Measurements from ENCODE around the gene ELMO2. TPM values are rescaled to one million over a fixed set of nuclear protein-coding genes. Genes with fewer than 3 reads are reported as not detected.

Gene ELMO2
- total and polyA plus RNA-seq, 5 experiments from 2014 or later, result 26.2 to 58.0 (median 51.1) TPM

GRCh38 chr20:46377518-46377917 lies 28.9 kb downstream of the ELMO2 start:
- H3K4me3 Mint-ChIP-seq, result no peak overlapping the region
- no peaks in the 10 kb centered on the region for H3K9me3 Mint-ChIP-seq
- DNase-seq (no peak), ATAC-seq (no peak)
- peaks cover 0 to 14% (median 0%) of the 10 kb centered on the region in 4 donors for H3K4me1 Mint-ChIP-seq
- POLR2A ChIA-PET, result interaction anchor here (0.6 to 5.2 kb wide), 2 partner anchors 13 to 31 kb away, joined by 3 to 25 read pairs; no protein-coding TSS in a partner anchor
- peak overlapping the region in 6 of 10 donors; percentile 22 to 85 (median 59) for H3K27ac Mint-ChIP-seq
- no peaks in the 10 kb centered on the region for H3K27me3 Mint-ChIP-seq
- H3K36me3 Mint-ChIP-seq, result peaks cover 6 to 86% (median 30%) of the 10 kb centered on the region in 3 donors

- H3K4me1 Mint-ChIP-seq, result peaks cover 0 to 14% (median 0%) of the 10 kb centered on the region in 4 donors
- H3K27ac Mint-ChIP-seq, result peak overlapping the region in 8 of 10 donors; percentile 21 to 89 (median 74)
- DNase-seq (no peak), ATAC-seq (no peak)
- no peaks in the 10 kb centered on the region for H3K27me3 Mint-ChIP-seq
- no peaks in the 10 kb centered on the region for H3K9me3 Mint-ChIP-seq
- no peak overlapping the region for H3K4me3 Mint-ChIP-seq
- peaks cover 6 to 86% (median 25%) of the 10 kb centered on the region in 3 donors for H3K36me3 Mint-ChIP-seq
- POLR2A ChIA-PET, result interaction anchor here (5.2 kb wide), 1 partner anchor 12 kb away, joined by 25 read pairs; no protein-coding TSS in a partner anchor
Measured at GRCh38 chr20:46376196-46376785, 30.1 kb downstream of the ELMO2 start.

- Mint-ChIP-seq H3K4me3 (no peak overlapping the region), H3K27me3 (no peaks in the 10 kb centered on the region), H3K27ac (peak overlapping the region in 5 of 10 donors; percentile 14 to 67 (median 24)), H3K9me3 (no peaks in the 10 kb centered on the region), H3K4me1 (peaks cover 0 to 14% (median 0%) of the 10 kb centered on the region in 4 donors), H3K36me3 (peaks cover 6 to 87% (median 27%) of the 10 kb centered on the region in 3 donors)
- ATAC-seq, result no peak
- POLR2A ChIA-PET, result interaction anchor here (5.2 kb wide), 1 partner anchor 12 kb away, joined by 25 read pairs; no protein-coding TSS in a partner anchor
- no peak for DNase-seq
Measured at GRCh38 chr20:46375771-46376170, 30.6 kb downstream of the ELMO2 start.

GRCh38 chr20:46374383-46374782 lies 32.0 kb downstream of the ELMO2 start:
- Mint-ChIP-seq H3K4me1 (peaks cover 0 to 9% (median 1%) of the 10 kb centered on the region in 4 donors), H3K4me3 (no peak overlapping the region), H3K9me3 (no peaks in the 10 kb centered on the region), H3K36me3 (peaks cover 6 to 91% (median 28%) of the 10 kb centered on the region in 3 donors), H3K27ac (peak overlapping the region in 7 of 10 donors; percentile 41 to 79 (median 57)), H3K27me3 (no peaks in the 10 kb centered on the region)
- POLR2A ChIA-PET, result interaction anchor here (0.9 to 5.2 kb wide), 4 partner anchors 10 to 26 kb away, joined by 3 to 25 read pairs (median 3); no protein-coding TSS in a partner anchor
- ATAC-seq, result no peak
- no peak for DNase-seq

- no peaks in the 10 kb centered on the region for H3K9me3 Mint-ChIP-seq
- ATAC-seq, result no peak
- DNase-seq, result no peak
- H3K27ac Mint-ChIP-seq, result peak overlapping the region in 6 of 10 donors; percentile 28 to 77 (median 40)
- POLR2A ChIA-PET, result no interaction called here
- no peaks in the 10 kb centered on the region for H3K27me3 Mint-ChIP-seq
- no peak overlapping the region for H3K4me3 Mint-ChIP-seq
- H3K4me1 Mint-ChIP-seq, result peaks cover 5 to 22% (median 10%) of the 10 kb centered on the region in 4 donors
- peaks cover 6 to 96% (median 36%) of the 10 kb centered on the region in 3 donors for H3K36me3 Mint-ChIP-seq
Measured at GRCh38 chr20:46371656-46372055, 34.8 kb downstream of the ELMO2 start.

- Mint-ChIP-seq H3K27ac (peak overlapping the region; percentile 15 to 97 (median 71)), H3K27me3 (no peaks in the 10 kb centered on the region)
- POLR2A ChIA-PET, result interaction anchor here (1.1 kb wide), 1 partner anchor 32 kb away, joined by 3 read pairs; no protein-coding TSS in a partner anchor
Measured at GRCh38 chr20:46368902-46369268, 37.5 kb downstream of the ELMO2 start.

GRCh38 chr20:46367967-46368901 lies 38.2 kb downstream of the ELMO2 start:
- DNase-seq, result no peak
- ATAC-seq, result no peak
- Mint-ChIP-seq H3K36me3 (peaks cover 0 to 74% (median 32%) of the 10 kb centered on the region in 3 donors), H3K27ac (peak overlapping the region; percentile 73 to 97 (median 83)), H3K4me1 (peaks cover 23 to 52% (median 40%) of the 10 kb centered on the region in 4 donors), H3K9me3 (no peaks in the 10 kb centered on the region), H3K4me3 (peak overlapping the region in 2 of 10 donors; percentile 26 to 39), H3K27me3 (no peaks in the 10 kb centered on the region)
- POLR2A ChIA-PET, result interaction anchor here (1.1 kb wide), 1 partner anchor 32 kb away, joined by 3 read pairs; no protein-coding TSS in a partner anchor

More at GRCh38 chr20:46368902-46369268, 37.5 kb downstream of the ELMO2 start:
- no peak for DNase-seq
- no peaks in the 10 kb centered on the region for H3K9me3 Mint-ChIP-seq
- H3K36me3 Mint-ChIP-seq, result peaks cover 0 to 80% (median 33%) of the 10 kb centered on the region in 3 donors
- peaks cover 17 to 46% (median 33%) of the 10 kb centered on the region in 4 donors for H3K4me1 Mint-ChIP-seq
- no peak overlapping the region for H3K4me3 Mint-ChIP-seq
- no peak for ATAC-seq

- no peak for ATAC-seq
- H3K9me3 Mint-ChIP-seq, result no peaks in the 10 kb centered on the region
- H3K4me3 Mint-ChIP-seq, result peak overlapping the region in 1 of 10 donors; percentile 10
- POLR2A ChIA-PET, result no interaction called here
- peaks cover 26 to 62% (median 50%) of the 10 kb centered on the region in 4 donors for H3K4me1 Mint-ChIP-seq
- no peaks in the 10 kb centered on the region for H3K27me3 Mint-ChIP-seq
- H3K27ac Mint-ChIP-seq, result peak overlapping the region; percentile 57 to 99 (median 96)
- H3K36me3 Mint-ChIP-seq, result peaks cover 0 to 67% (median 26%) of the 10 kb centered on the region in 3 donors
- no peak for DNase-seq
Measured at GRCh38 chr20:46367234-46367633, 39.2 kb downstream of the ELMO2 start.

- Mint-ChIP-seq H3K36me3 (peaks cover 0 to 65% (median 26%) of the 10 kb centered on the region in 3 donors), H3K4me3 (peak overlapping the region in 7 of 10 donors; percentile 59 to 97 (median 94)), H3K27ac (peak overlapping the region; percentile 91 to 99 (median 96)), H3K27me3 (no peaks in the 10 kb centered on the region), H3K4me1 (peaks cover 28 to 66% (median 54%) of the 10 kb centered on the region in 4 donors), H3K9me3 (no peaks in the 10 kb centered on the region)
- POLR2A ChIA-PET, result no interaction called here
- DNase-seq, result no peak
- ATAC-seq, result no peak
Measured at GRCh38 chr20:46366826-46367225, 39.6 kb downstream of the ELMO2 start.

GRCh38 chr20:46365487-46366220 lies 40.8 kb downstream of the ELMO2 start:
- DNase-seq (peak in 4 of 10 donors; percentile 24 to 61 (median 48)), ATAC-seq (peak; percentile 15 to 16)
- Mint-ChIP-seq H3K27ac (peak overlapping the region; percentile 91 to 99 (median 96)), H3K4me3 (peak overlapping the region; percentile 81 to 97 (median 93)), H3K27me3 (no peaks in the 10 kb centered on the region), H3K4me1 (peaks cover 38 to 77% (median 65%) of the 10 kb centered on the region in 4 donors), H3K36me3 (peaks cover 0 to 64% (median 18%) of the 10 kb centered on the region in 3 donors), H3K9me3 (no peaks in the 10 kb centered on the region)
- POLR2A ChIA-PET, result interaction anchor here (0.6 to 3.4 kb wide), 7 partner anchors 9 to 431 kb away, joined by 3 to 25 read pairs (median 9); partner anchors contain the start of gene PCIF1

GRCh38 chr20:46364670-46365486 lies 41.5 kb downstream of the ELMO2 start:
- Mint-ChIP-seq H3K9me3 (no peaks in the 10 kb centered on the region), H3K27ac (peak overlapping the region; percentile 91 to 99 (median 96)), H3K4me1 (peaks cover 38 to 81% (median 69%) of the 10 kb centered on the region in 4 donors), H3K4me3 (peak overlapping the region; percentile 81 to 97 (median 93)), H3K36me3 (peaks cover 0 to 59% (median 14%) of the 10 kb centered on the region in 3 donors), H3K27me3 (no peaks in the 10 kb centered on the region)
- POLR2A ChIA-PET, result interaction anchor here (0.6 to 3.4 kb wide), 15 partner anchors 9 to 430 kb away, joined by 3 to 25 read pairs (median 5); partner anchors contain the start of genes PCIF1, TP53RK and ZNF335
- ATAC-seq (no peak), DNase-seq (no peak)

All from naive thymus-derived CD8-positive, alpha-beta T cell (primary cell).